Embryonic facial prominence (tissue), 1 donor: ENCODE results near the gene ATG9A.

Experiments
- DNase-seq: peaks from one replicate; pipeline ENCODE4 v3.0.0-alpha.2; 2016; ENCODE audit errors: extremely low spot score

The ATG9A gene

GRCh38 chr2:219223831-219224610, 5.4 kb downstream of the ATG9A start:
- no peak for DNase-seq

- no peak for DNase-seq
Measured at GRCh38 chr2:219221957-219222518, 7.4 kb downstream of the ATG9A start.

DNA sequence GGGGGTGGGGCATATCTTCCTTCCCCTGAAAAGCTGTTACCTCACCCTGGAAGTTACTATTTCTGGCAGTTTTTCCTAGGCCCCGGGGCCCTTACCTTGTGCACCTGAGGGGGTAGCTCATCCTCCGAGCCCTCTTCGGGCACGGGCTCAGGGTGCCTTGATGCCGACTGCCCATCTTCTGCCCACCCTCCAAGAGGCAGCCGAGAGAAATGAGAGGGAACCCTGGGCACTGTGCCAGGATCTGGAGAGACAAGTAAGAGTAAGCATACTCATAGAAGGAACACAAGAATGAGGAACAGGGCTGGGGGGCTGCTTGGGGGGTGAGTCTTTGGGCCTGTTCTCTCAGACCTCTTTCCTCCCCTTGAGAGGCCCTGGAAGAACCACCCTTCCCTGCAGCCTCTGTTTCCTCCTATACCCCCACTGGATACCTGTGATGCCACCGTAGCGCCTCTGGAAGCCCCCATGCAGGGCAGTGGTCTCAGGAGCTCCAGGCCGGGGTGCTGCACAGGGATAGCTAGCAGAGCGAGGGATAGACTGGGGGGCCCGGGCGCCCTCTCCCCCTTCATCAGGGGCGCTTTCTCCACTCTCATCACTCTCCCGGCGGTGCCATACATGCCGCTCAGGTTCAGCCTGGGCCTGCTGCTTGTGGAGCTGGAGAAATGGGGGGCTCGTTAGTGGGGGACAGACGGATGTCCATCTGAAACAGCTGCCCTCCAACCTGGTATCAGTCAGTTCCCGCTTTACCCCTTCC, 8.6 kb downstream of the ATG9A start:
- DNase-seq, result no peak

DNA sequence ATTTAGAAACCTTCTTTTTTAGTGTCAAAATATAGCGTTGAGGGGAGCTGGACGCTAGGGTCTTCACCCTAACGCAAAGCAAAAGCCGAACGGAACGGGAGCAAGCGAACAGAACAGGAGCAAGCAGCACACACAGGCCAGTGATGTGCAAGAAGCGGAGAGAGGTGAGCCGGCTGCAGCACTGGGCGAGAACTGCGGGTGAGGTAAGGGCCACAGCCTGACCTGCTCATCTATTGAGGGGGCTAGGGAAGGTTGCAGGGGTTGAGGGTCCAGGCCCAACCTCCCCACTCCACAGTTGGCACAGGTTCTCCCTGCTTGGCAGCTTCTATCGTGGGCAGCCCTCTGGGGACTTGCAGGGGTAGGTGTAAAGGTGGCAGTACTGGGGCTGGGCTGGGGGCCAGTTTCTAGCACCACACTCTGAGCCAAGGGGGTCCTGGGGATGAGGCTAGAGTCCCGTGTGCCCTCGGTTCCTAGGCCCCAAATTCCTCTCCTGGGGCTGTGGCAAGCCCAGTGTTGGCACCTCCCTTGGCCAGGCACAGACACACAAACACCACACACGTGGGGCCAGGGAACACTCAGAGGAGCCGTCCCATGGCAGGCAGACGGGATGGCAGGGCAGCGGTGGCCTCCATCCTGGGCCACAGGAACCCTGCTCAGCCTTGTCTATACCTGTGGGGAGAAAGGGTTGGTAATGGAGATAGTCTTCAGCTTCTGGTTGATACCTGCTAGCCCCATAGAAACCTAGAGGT, 9.5 kb downstream of the ATG9A start:
- no peak for DNase-seq

DNA sequence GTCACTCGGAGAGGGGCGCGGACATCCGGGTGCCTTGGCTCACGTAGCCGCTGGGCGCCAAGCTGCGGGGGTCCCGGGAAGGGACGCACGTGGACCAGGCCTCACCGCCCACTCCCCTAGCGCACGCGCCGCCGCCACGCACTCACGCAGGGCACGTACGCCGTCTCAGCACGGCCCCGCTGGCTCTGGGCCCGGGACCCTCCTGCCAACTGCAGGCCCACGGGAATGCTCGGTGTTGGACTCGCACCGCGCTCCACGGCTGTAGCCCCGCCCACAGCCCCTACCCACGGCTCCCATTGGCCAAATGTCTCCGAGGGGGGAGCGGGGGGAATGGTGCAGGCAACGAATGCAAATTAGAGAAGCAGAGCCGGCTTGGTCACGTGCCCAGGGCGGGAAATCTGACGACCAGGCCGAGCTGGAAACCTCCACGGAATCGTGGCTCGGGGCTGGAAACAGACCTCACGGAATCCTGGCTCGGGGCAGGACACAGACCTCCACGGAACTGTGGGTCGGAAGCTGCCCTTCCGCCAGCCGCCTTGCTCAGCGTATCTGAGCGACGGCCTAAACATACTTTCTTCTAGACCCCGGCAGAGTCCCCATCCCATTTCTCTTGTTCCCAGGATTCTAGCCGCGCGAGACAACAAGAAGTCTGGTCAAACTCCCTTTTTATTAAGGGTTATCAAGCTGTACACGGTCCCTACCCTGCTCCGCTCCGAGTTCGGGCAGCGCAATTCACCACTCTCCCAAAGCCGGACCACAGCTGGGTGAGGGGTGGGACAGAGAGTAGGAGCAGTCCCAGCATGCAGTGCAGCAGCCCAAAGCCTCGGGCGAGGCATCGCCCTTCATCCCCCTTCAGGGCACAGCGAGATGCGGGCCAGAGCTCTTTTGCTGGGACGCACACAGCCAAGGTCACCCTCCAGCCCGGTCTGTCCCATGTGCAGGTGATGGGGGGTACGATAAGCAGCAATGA, 10.4 kb downstream of the ATG9A start, which contains the start of gene ABCB6:
ABCB6 (minus strand) TSS at position 227 of the 970 bp plus-strand sequence. CDS start 285 bp downstream, outside the sequence.
- peak; percentile 91 for DNase-seq

GRCh38 chr2:219218217-219218731, 11.2 kb downstream of the ATG9A start:
- DNase-seq, result no peak

GRCh38 chr2:219216535-219216915, 12.9 kb downstream of the ATG9A start:
- no peak for DNase-seq

- DNase-seq, result no peak
Measured at GRCh38 chr2:219215871-219216534, 13.4 kb downstream of the ATG9A start.

GRCh38 chr2:219214786-219215185, 14.7 kb downstream of the ATG9A start:
- DNase-seq, result no peak

- no peak for DNase-seq
Measured at GRCh38 chr2:219214141-219214540, 15.3 kb downstream of the ATG9A start.

GRCh38 chr2:219213486-219214071, 15.9 kb downstream of the ATG9A start:
- no peak for DNase-seq

GRCh38 chr2:219213026-219213415, 16.4 kb downstream of the ATG9A start:
- no peak for DNase-seq

- no peak for DNase-seq
Measured at GRCh38 chr2:219210886-219211362, 18.5 kb downstream of the ATG9A start.

- no peak for DNase-seq
Measured at GRCh38 chr2:219210196-219210885, 19.1 kb downstream of the ATG9A start.

GRCh38 chr2:219209236-219210195, 19.9 kb downstream of the ATG9A start:
- DNase-seq, result no peak

DNA sequence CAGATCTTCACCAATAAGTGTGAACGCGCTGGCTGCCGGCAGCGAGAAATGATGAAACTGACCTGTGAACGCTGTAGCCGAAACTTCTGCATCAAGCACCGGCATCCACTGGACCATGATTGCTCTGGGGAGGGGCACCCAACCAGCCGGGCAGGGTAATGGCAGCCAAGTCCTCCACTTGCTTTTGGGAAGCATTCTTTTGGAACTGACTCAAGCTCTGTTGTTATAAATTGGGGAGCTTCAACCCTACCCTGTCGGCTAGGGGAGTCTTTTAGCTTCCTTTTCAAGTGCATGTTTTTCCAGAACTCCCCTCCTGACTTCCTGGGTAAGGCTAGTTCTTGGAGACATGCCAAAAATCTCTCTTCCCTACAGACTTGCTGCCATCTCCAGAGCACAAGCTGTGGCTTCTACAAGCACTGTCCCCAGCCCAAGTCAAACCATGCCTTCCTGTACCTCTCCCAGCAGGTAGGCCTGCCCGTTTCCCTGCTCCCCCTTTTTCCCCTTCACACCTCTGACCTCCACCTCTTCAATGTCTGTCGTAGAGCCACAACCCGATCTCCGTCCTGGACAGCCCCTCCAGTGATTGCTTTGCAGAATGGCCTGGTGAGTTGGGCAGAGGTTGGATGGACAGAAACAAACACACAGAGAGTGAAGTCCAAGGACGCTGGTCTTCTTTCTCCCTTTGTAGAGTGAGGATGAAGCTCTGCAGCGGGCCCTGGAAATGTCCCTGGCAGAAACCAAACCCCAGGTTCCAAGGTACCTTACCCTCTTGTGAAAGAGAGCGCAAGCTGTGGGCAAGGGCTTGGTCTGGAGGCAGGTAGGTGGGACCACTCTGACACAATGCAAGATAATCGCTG, 21.3 kb downstream of the ATG9A start:
- DNase-seq, result no peak
